GM12875 (cell line): ENCODE data around the gene RAB20.

ENCODE experiments used
- H3K4me3 ChIP-seq: one replicate; pipeline ENCODE4 v1.5.1; 2011; ENCODE audit warnings: low read depth, low read length, control low read depth
- CTCF ChIP-seq: IDR thresholded peaks from 2 replicates; pipeline ENCODE4 v1.5.1; 2011; ENCODE audit warnings: low read depth, mild to moderate bottlenecking, control low read depth, inconsistent platforms, low read length, moderate library complexity, borderline replicate concordance; ENCODE audit not compliant: insufficient read depth

The RAB20 gene

GRCh38 chr13:110546378-110546777, 15.1 kb downstream of the RAB20 start:
- TF ChIP-seq CTCF: no peak
- H3K4me3 ChIP-seq: no peak overlapping the region

GRCh38 chr13:110542169-110542796, 19.2 kb downstream of the RAB20 start:
- H3K4me3 ChIP-seq: no peak overlapping the region
- TF ChIP-seq CTCF: no peak

- TF ChIP-seq CTCF: no peak
- H3K4me3 ChIP-seq: no peak overlapping the region
These were observed 20.0 kb downstream of the RAB20 start for GRCh38 chr13:110541526-110541920.

- H3K4me3 ChIP-seq: no peak overlapping the region
- no peak for TF ChIP-seq CTCF
These were observed 20.5 kb downstream of the RAB20 start for GRCh38 chr13:110540871-110541525.

GRCh38 chr13:110539894-110540293, 21.6 kb downstream of the RAB20 start:
- no peak for TF ChIP-seq CTCF
- H3K4me3 ChIP-seq: no peak overlapping the region

- no peak for TF ChIP-seq CTCF
- H3K4me3 ChIP-seq: no peak overlapping the region
These were observed 22.9 kb downstream of the RAB20 start for GRCh38 chr13:110538632-110539031.
